Jurkat, Clone E6-1 (cell line): ENCODE results near the gene FLT1. TPM values are rescaled to one million over a fixed set of nuclear protein-coding genes. Genes with fewer than 3 reads are reported as not detected.

ENCODE experiments used
- DNase-seq: peaks from one replicate; pipeline ENCODE4 v3.0.0-alpha.2; 2011; ENCODE audit warnings: low read depth, low spot score
- H3K4me3 ChIP-seq: 2 replicates; pipeline ENCODE4 v1.5.1; 2011; ENCODE audit warnings: mild to moderate bottlenecking, low read length, control low read depth, moderate library complexity
- polyA plus RNA-seq: library from polyadenylated mRNA; unstranded; fragments of >200 nt; gene quantifications from one replicate; pipeline ENCODE4 v1.2.1, GENCODE V29; 2012; ENCODE audit warnings: missing spikeins; ENCODE audit not compliant: insufficient read length, insufficient read depth

The FLT1 gene
- polyA plus RNA-seq, result 3.9 TPM

- DNase-seq, result peak; percentile 81
- peak within 1 kb of the TSS; percentile 70 for H3K4me3 ChIP-seq
These were observed at the start of gene FLT1 for GRCh38 chr13:28494778-28495537. FLT1 (minus strand) TSS chr13:28495128; CDS start chr13:28494843, 285 bp downstream.

- no peak overlapping the region for H3K4me3 ChIP-seq
- DNase-seq, result no peak
These were observed 49.1 kb upstream of the FLT1 start for GRCh38 chr13:28544026-28544425.

GRCh38 chr13:28542804-28543203, 47.9 kb upstream of the FLT1 start:
- no peak for DNase-seq
- no peak overlapping the region for H3K4me3 ChIP-seq

GRCh38 chr13:28541966-28542365, 47.0 kb upstream of the FLT1 start:
- DNase-seq, result no peak
- H3K4me3 ChIP-seq, result no peak overlapping the region

GRCh38 chr13:28540612-28541011, 45.7 kb upstream of the FLT1 start:
- DNase-seq, result no peak
- H3K4me3 ChIP-seq, result no peak overlapping the region

GRCh38 chr13:28539625-28540286, 44.8 kb upstream of the FLT1 start:
- no peak for DNase-seq
- H3K4me3 ChIP-seq, result no peak overlapping the region

GRCh38 chr13:28538932-28539331, 44.0 kb upstream of the FLT1 start:
- H3K4me3 ChIP-seq, result no peak overlapping the region
- no peak for DNase-seq

- DNase-seq, result no peak
- H3K4me3 ChIP-seq, result no peak overlapping the region
These were observed 42.2 kb upstream of the FLT1 start for GRCh38 chr13:28537171-28537570.

- no peak overlapping the region for H3K4me3 ChIP-seq
- DNase-seq, result no peak
These were observed 41.4 kb upstream of the FLT1 start for GRCh38 chr13:28536371-28536770.

GRCh38 chr13:28535734-28536133, 40.8 kb upstream of the FLT1 start:
- DNase-seq, result no peak

GRCh38 chr13:28534801-28535200, 39.9 kb upstream of the FLT1 start:
- no peak for DNase-seq
- H3K4me3 ChIP-seq, result no peak overlapping the region

More at GRCh38 chr13:28535734-28536133, 40.8 kb upstream of the FLT1 start:
- H3K4me3 ChIP-seq, result no peak overlapping the region

- DNase-seq, result no peak
- no peak overlapping the region for H3K4me3 ChIP-seq
These were observed 39.3 kb upstream of the FLT1 start for GRCh38 chr13:28534210-28534609.

- no peak overlapping the region for H3K4me3 ChIP-seq
- no peak for DNase-seq
These were observed 38.7 kb upstream of the FLT1 start for GRCh38 chr13:28533441-28534166.

- DNase-seq, result no peak
- peak overlapping the region; percentile 54 for H3K4me3 ChIP-seq
These were observed 38.2 kb upstream of the FLT1 start for GRCh38 chr13:28533125-28533436.

- no peak for DNase-seq
- peak overlapping the region; percentile 54 for H3K4me3 ChIP-seq
These were observed 37.6 kb upstream of the FLT1 start for GRCh38 chr13:28532388-28533124.

- H3K4me3 ChIP-seq, result no peak overlapping the region
- no peak for DNase-seq
These were observed 37.0 kb upstream of the FLT1 start for GRCh38 chr13:28531845-28532387.

- DNase-seq, result no peak
- no peak overlapping the region for H3K4me3 ChIP-seq
These were observed 36.3 kb upstream of the FLT1 start for GRCh38 chr13:28531077-28531844.

GRCh38 chr13:28530729-28531076, 35.8 kb upstream of the FLT1 start:
- no peak overlapping the region for H3K4me3 ChIP-seq
- DNase-seq, result no peak

- H3K4me3 ChIP-seq, result no peak overlapping the region
- no peak for DNase-seq
These were observed 34.9 kb upstream of the FLT1 start for GRCh38 chr13:28529836-28530235.
